ENCODE measurements around the gene TPST2.

TPST2 gene

GRCh38 chr22:26565181-26565580 lies 24.8 kb downstream of the TPST2 start:
- Histone ChIP-seq H3K4me3 (ENCODE audit: insufficient read length, low read depth) (no peak overlapping the region), H3K4me1 (ENCODE audit: insufficient read depth, insufficient read length) (peaks cover 18% of the 10 kb centered on the region), H3K9me3 (ENCODE audit: insufficient read depth, low read length) (no peaks in the 10 kb centered on the region), H3K27me3 (ENCODE audit: insufficient read depth, insufficient read length) (no peaks in the 10 kb centered on the region), H3K36me3 (ENCODE audit: insufficient read depth, insufficient read length, low read length) (peaks cover 18% of the 10 kb centered on the region), H3K9ac (ENCODE audit: insufficient read length, low read depth) (no peak overlapping the region)
- DNase-seq (ENCODE audit: low read depth, low spot score), result no peak
- no peak for TF ChIP-seq ZNF274 (IDR thresholded peaks at IDR 0.05; ENCODE audit: low read depth, low read length)
- no peak for TF ChIP-seq YY1 (IDR thresholded peaks at IDR 0.05; ENCODE audit: insufficient read depth, insufficient read length)
- no peak for TF ChIP-seq SUZ12 (IDR thresholded peaks at IDR 0.05; ENCODE audit: extremely low read depth, insufficient read depth, insufficient read length)

- Histone ChIP-seq H3K27me3 (ENCODE audit: insufficient read depth, insufficient read length) (no peaks in the 10 kb centered on the region), H3K4me3 (ENCODE audit: insufficient read length, low read depth) (no peak overlapping the region), H3K4me1 (ENCODE audit: insufficient read depth, insufficient read length) (peaks cover 18% of the 10 kb centered on the region), H3K36me3 (ENCODE audit: insufficient read depth, insufficient read length, low read length) (peaks cover 18% of the 10 kb centered on the region), H3K9ac (ENCODE audit: insufficient read length, low read depth) (no peak overlapping the region), H3K9me3 (ENCODE audit: insufficient read depth, low read length) (no peaks in the 10 kb centered on the region)
- DNase-seq (ENCODE audit: low read depth, low spot score), result no peak
- TF ChIP-seq YY1 (IDR thresholded peaks at IDR 0.05; ENCODE audit: insufficient read depth, insufficient read length) (no peak), SUZ12 (IDR thresholded peaks at IDR 0.05; ENCODE audit: extremely low read depth, insufficient read depth, insufficient read length) (no peak), ZNF274 (IDR thresholded peaks at IDR 0.05; ENCODE audit: low read depth, low read length) (no peak)
These were observed 25.3 kb downstream of the TPST2 start for GRCh38 chr22:26564672-26565071.

- DNase-seq (ENCODE audit: low read depth, low spot score), result no peak
These were observed 25.8 kb downstream of the TPST2 start for GRCh38 chr22:26564181-26564580.

GRCh38 chr22:26563022-26563421 lies 26.9 kb downstream of the TPST2 start:
- no peaks in the 10 kb centered on the region for H3K27me3 ChIP-seq (ENCODE audit: insufficient read depth, insufficient read length)
- H3K4me3 ChIP-seq (ENCODE audit: insufficient read length, low read depth), result no peak overlapping the region
- H3K9ac ChIP-seq (ENCODE audit: insufficient read length, low read depth), result no peak overlapping the region
- no peaks in the 10 kb centered on the region for H3K9me3 ChIP-seq (ENCODE audit: insufficient read depth, low read length)
- peaks cover 18% of the 10 kb centered on the region for H3K36me3 ChIP-seq (ENCODE audit: insufficient read depth, insufficient read length, low read length)
- TF ChIP-seq YY1 (IDR thresholded peaks at IDR 0.05; ENCODE audit: insufficient read depth, insufficient read length) (no peak), SUZ12 (IDR thresholded peaks at IDR 0.05; ENCODE audit: extremely low read depth, insufficient read depth, insufficient read length) (no peak), ZNF274 (IDR thresholded peaks at IDR 0.05; ENCODE audit: low read depth, low read length) (no peak)
- DNase-seq (ENCODE audit: low read depth, low spot score), result no peak
- H3K4me1 ChIP-seq (ENCODE audit: insufficient read depth, insufficient read length), result peaks cover 18% of the 10 kb centered on the region

More at GRCh38 chr22:26564181-26564580, 25.8 kb downstream of the TPST2 start:
- Histone ChIP-seq H3K9me3 (ENCODE audit: insufficient read depth, low read length) (no peaks in the 10 kb centered on the region), H3K27me3 (ENCODE audit: insufficient read depth, insufficient read length) (no peaks in the 10 kb centered on the region), H3K4me3 (ENCODE audit: insufficient read length, low read depth) (no peak overlapping the region), H3K36me3 (ENCODE audit: insufficient read depth, insufficient read length, low read length) (peaks cover 18% of the 10 kb centered on the region), H3K9ac (ENCODE audit: insufficient read length, low read depth) (no peak overlapping the region), H3K4me1 (ENCODE audit: insufficient read depth, insufficient read length) (peaks cover 18% of the 10 kb centered on the region)
- no peak for TF ChIP-seq ZNF274 (IDR thresholded peaks at IDR 0.05; ENCODE audit: low read depth, low read length)
- TF ChIP-seq YY1 (IDR thresholded peaks at IDR 0.05; ENCODE audit: insufficient read depth, insufficient read length), result no peak
- no peak for TF ChIP-seq SUZ12 (IDR thresholded peaks at IDR 0.05; ENCODE audit: extremely low read depth, insufficient read depth, insufficient read length)

GRCh38 chr22:26561756-26562417 lies 28.0 kb downstream of the TPST2 start:
- H3K9me3 ChIP-seq (ENCODE audit: insufficient read depth, low read length), result no peaks in the 10 kb centered on the region
- peaks cover 16% of the 10 kb centered on the region for H3K36me3 ChIP-seq (ENCODE audit: insufficient read depth, insufficient read length, low read length)
- H3K4me1 ChIP-seq (ENCODE audit: insufficient read depth, insufficient read length), result peaks cover 18% of the 10 kb centered on the region
- TF ChIP-seq SUZ12 (IDR thresholded peaks at IDR 0.05; ENCODE audit: extremely low read depth, insufficient read depth, insufficient read length) (no peak), YY1 (IDR thresholded peaks at IDR 0.05; ENCODE audit: insufficient read depth, insufficient read length) (no peak), ZNF274 (IDR thresholded peaks at IDR 0.05; ENCODE audit: low read depth, low read length) (no peak)
- H3K27me3 ChIP-seq (ENCODE audit: insufficient read depth, insufficient read length), result no peaks in the 10 kb centered on the region
- no peak overlapping the region for H3K9ac ChIP-seq (ENCODE audit: insufficient read length, low read depth)
- no peak for DNase-seq (ENCODE audit: low read depth, low spot score)
- H3K4me3 ChIP-seq (ENCODE audit: insufficient read length, low read depth), result no peak overlapping the region

GRCh38 chr22:26559961-26560575 lies 29.9 kb downstream of the TPST2 start:
- Histone ChIP-seq H3K36me3 (ENCODE audit: insufficient read depth, insufficient read length, low read length) (peaks cover 12% of the 10 kb centered on the region), H3K27me3 (ENCODE audit: insufficient read depth, insufficient read length) (no peaks in the 10 kb centered on the region), H3K4me1 (ENCODE audit: insufficient read depth, insufficient read length) (peaks cover 21% of the 10 kb centered on the region), H3K9ac (ENCODE audit: insufficient read length, low read depth) (no peak overlapping the region), H3K9me3 (ENCODE audit: insufficient read depth, low read length) (no peaks in the 10 kb centered on the region), H3K4me3 (ENCODE audit: insufficient read length, low read depth) (no peak overlapping the region)
- no peak for DNase-seq (ENCODE audit: low read depth, low spot score)
- TF ChIP-seq YY1 (IDR thresholded peaks at IDR 0.05; ENCODE audit: insufficient read depth, insufficient read length), result no peak

- TF ChIP-seq ZNF274 (IDR thresholded peaks at IDR 0.05; ENCODE audit: low read depth, low read length), result no peak
- TF ChIP-seq SUZ12 (IDR thresholded peaks at IDR 0.05; ENCODE audit: extremely low read depth, insufficient read depth, insufficient read length), result no peak
- no peak for TF ChIP-seq YY1 (IDR thresholded peaks at IDR 0.05; ENCODE audit: insufficient read depth, insufficient read length)
- H3K9ac ChIP-seq (ENCODE audit: insufficient read length, low read depth), result no peak overlapping the region
- no peak for DNase-seq (ENCODE audit: low read depth, low spot score)
- H3K36me3 ChIP-seq (ENCODE audit: insufficient read depth, insufficient read length, low read length), result no peaks in the 10 kb centered on the region
- H3K4me1 ChIP-seq (ENCODE audit: insufficient read depth, insufficient read length), result peaks cover 13% of the 10 kb centered on the region
- H3K27me3 ChIP-seq (ENCODE audit: insufficient read depth, insufficient read length), result no peaks in the 10 kb centered on the region
- no peak overlapping the region for H3K4me3 ChIP-seq (ENCODE audit: insufficient read length, low read depth)
- H3K9me3 ChIP-seq (ENCODE audit: insufficient read depth, low read length), result no peaks in the 10 kb centered on the region
These were observed 31.6 kb downstream of the TPST2 start for GRCh38 chr22:26558248-26558895.
